Natural killer cell (primary cell): ENCODE results near the gene RAB13. TPM values are rescaled to one million over a fixed set of nuclear protein-coding genes. Genes with fewer than 3 reads are reported as not detected.

Source experiments
- ATAC-seq, 3 donors: fragments of 150-1000 bp in 2 of 3; fragments of 200-7000 bp in 1 of 3; cut with Tn5 transposase; 1 replicate in 1 of 3; 2 replicates in 2 of 3; pipeline ENCODE4 v1.10.0; 2021; ENCODE audit warnings: mild to moderate bottlenecking in 2 of 3, moderate library complexity in 2 of 3
- DNase-seq, 2 donors: peaks; one replicate each; pipeline versions ENCODE4 v3.0.0 to v3.0.0-alpha.2; 2013 to 2021; ENCODE audit warnings: mixed read lengths in 1 of 2
- H3K27ac ChIP-seq: one replicate; pipeline ENCODE4 v1.5.1; 2013; ENCODE audit warnings: mild to moderate bottlenecking, low read length
- H3K27me3 ChIP-seq: one replicate; pipeline ENCODE4 v1.6.1; 2013; ENCODE audit warnings: low read length; ENCODE audit not compliant: control insufficient read depth, insufficient read depth
- H3K36me3 ChIP-seq: one replicate; pipeline ENCODE4 v1.6.1; 2013; ENCODE audit warnings: low read length; ENCODE audit not compliant: control insufficient read depth, insufficient read depth
- H3K4me1 ChIP-seq: one replicate; pipeline ENCODE4 v1.6.1; 2013; ENCODE audit warnings: low read length; ENCODE audit not compliant: control insufficient read depth, insufficient read depth
- H3K4me3 ChIP-seq: one replicate; pipeline ENCODE4 v1.5.1; 2013; ENCODE audit warnings: low read length
- H3K9me3 ChIP-seq: one replicate; pipeline ENCODE4 v1.6.1; 2013; ENCODE audit warnings: low read length; ENCODE audit not compliant: control insufficient read depth, insufficient read depth
- H3K27ac Mint-ChIP-seq, 2 donors: one replicate each; pipeline ENCODE4 v1.8.0; 2022; ENCODE audit warnings: mild to moderate bottlenecking in 2 of 2, mixed read lengths in 2 of 2, moderate library complexity in 1 of 2
- H3K27me3 Mint-ChIP-seq, 2 donors: one replicate each; pipeline ENCODE4 v1.8.0; 2022; ENCODE audit warnings: low read depth in 2 of 2, mixed read lengths in 2 of 2
- H3K36me3 Mint-ChIP-seq: one replicate; pipeline ENCODE4 v1.8.0; 2022; ENCODE audit warnings: mixed read lengths
- H3K4me1 Mint-ChIP-seq, 2 donors: one replicate each; pipeline ENCODE4 v1.8.0; 2022; ENCODE audit warnings: mixed read lengths in 2 of 2
- H3K4me3 Mint-ChIP-seq: one replicate; pipeline ENCODE4 v1.8.0; 2022; ENCODE audit warnings: mild to moderate bottlenecking, moderate library complexity, mixed read lengths
- H3K9me3 Mint-ChIP-seq, 2 donors: one replicate each; pipeline ENCODE4 v1.8.0; 2022; ENCODE audit warnings: mixed read lengths in 2 of 2
- CTCF ChIP-seq: fragments of 200-600 bp; IDR thresholded peaks from one replicate; pipeline ENCODE4 v1.8.0; 2022; ENCODE audit warnings: antibody characterized with exemption
- WGBS: methylation state at CpG from one replicate; pipeline ENCODE4 v1.1.7; 2013; ENCODE audit warnings: missing lambda C conversion rate; ENCODE audit not compliant: insufficient coverage; 5-methylcytosine and 5-hydroxymethylcytosine counted together
- intact Hi-C: fragments of 100-400 bp; cut with micrococcal nuclease; formaldehyde crosslinking; loops from one replicate; pipeline ENCODE4 v1.14.2; 2022
- total RNA-seq, 4 donors: library from RNA; stranded (reverse); fragments of 120-200 nt in 1 of 4; gene quantifications; one replicate each; pipeline versions ENCODE4 v1.2.3 to v1.2.4, GENCODE V29; 2013 to 2022

The RAB13 gene
- total RNA-seq, 3 donors from 2014 or later (not counting 1 experiment from before 2014, with no cell fraction given): 0.25 to 0.73 TPM; not detected in 1

GRCh38 chr1:153978274-153978909, 7.7 kb downstream of the RAB13 start:
- H3K4me1 ChIP-seq: peaks cover 16% of the 10 kb centered on the region
- no peak for ATAC-seq
- no peaks in the 10 kb centered on the region for H3K27me3 ChIP-seq
- H3K9me3 ChIP-seq: no peaks in the 10 kb centered on the region
- Mint-ChIP-seq H3K9me3 (no peaks in the 10 kb centered on the region), H3K27ac (peak overlapping the region; percentile 76 to 89), H3K4me3 (peak overlapping the region; percentile 89), H3K4me1 (peaks cover 25 to 26% of the 10 kb centered on the region in 2 donors), H3K36me3 (no peaks in the 10 kb centered on the region), H3K27me3 (peaks cover 0 to 4% of the 10 kb centered on the region in 2 donors)
- peak overlapping the region; percentile 37 for H3K27ac ChIP-seq
- WGBS: 78% methylated on average over 9 of the region's 9 CpGs
- TF ChIP-seq CTCF: no peak
- H3K4me3 ChIP-seq: peak overlapping the region; percentile 84
- peaks cover 22% of the 10 kb centered on the region for H3K36me3 ChIP-seq
- DNase-seq: peak in 1 of 2 donors; percentile 21
- intact Hi-C loops: no loop called here

- Mint-ChIP-seq H3K4me1 (peaks cover 25 to 30% of the 10 kb centered on the region in 2 donors), H3K27ac (peak within 1 kb of the TSS; percentile 76 to 89), H3K36me3 (no peaks in the 10 kb centered on the region), H3K27me3 (peaks cover 0 to 4% of the 10 kb centered on the region in 2 donors), H3K9me3 (no peaks in the 10 kb centered on the region), H3K4me3 (peak within 1 kb of the TSS; percentile 89)
- DNase-seq: peak; percentile 76 to 91
- Histone ChIP-seq H3K4me3 (peak within 1 kb of the TSS; percentile 84), H3K9me3 (no peaks in the 10 kb centered on the region), H3K27ac (peak within 1 kb of the TSS; percentile 37), H3K27me3 (no peaks in the 10 kb centered on the region), H3K4me1 (peaks cover 16% of the 10 kb centered on the region), H3K36me3 (peaks cover 26% of the 10 kb centered on the region)
- intact Hi-C loops: loop anchor here (1.0 to 2.0 kb wide), 3 partner anchors 10 to 19 kb away; partner anchors contain the start of genes CREB3L4, CRTC2 and RPS27
- no peak for TF ChIP-seq CTCF
- ATAC-seq: peak; percentile 97 to 98 (median 97)
- under 1% methylated on average over 71 of the region's 75 CpGs for WGBS
Observed at GRCh38 chr1:153977250-153978240, 8.6 kb downstream of the RAB13 start, which contains the start of gene JTB. Gene JTB (minus strand): TSS chr1:153977674. CDS start chr1:153977252, 422 bp downstream.

- Mint-ChIP-seq H3K36me3 (no peaks in the 10 kb centered on the region), H3K9me3 (no peaks in the 10 kb centered on the region), H3K4me3 (peak overlapping the region; percentile 89), H3K27me3 (peaks cover 0 to 2% of the 10 kb centered on the region in 2 donors), H3K4me1 (peaks cover 25 to 30% of the 10 kb centered on the region in 2 donors), H3K27ac (peak overlapping the region; percentile 76 to 89)
- intact Hi-C loops: loop anchor here (1.0 to 2.0 kb wide), 3 partner anchors 10 to 18 kb away; partner anchors contain the start of genes CREB3L4, CRTC2 and RPS27
- Histone ChIP-seq H3K27ac (peak overlapping the region; percentile 37), H3K27me3 (no peaks in the 10 kb centered on the region), H3K4me3 (peak overlapping the region; percentile 84), H3K4me1 (peaks cover 16% of the 10 kb centered on the region), H3K36me3 (peaks cover 26% of the 10 kb centered on the region), H3K9me3 (no peaks in the 10 kb centered on the region)
- ATAC-seq (no peak), DNase-seq (no peak)
- TF ChIP-seq CTCF: no peak
- WGBS: 0% methylated on average over 16 of the region's 16 CpGs
Observed at GRCh38 chr1:153976819-153977249, 9.3 kb downstream of the RAB13 start.
